B cell (primary cell): Measurements from ENCODE around the gene RCBTB1. TPM values are rescaled to one million over a fixed set of nuclear protein-coding genes. Genes with fewer than 3 reads are reported as not detected.
"Not testable (repeated sequence)": the region's sequence is repeated elsewhere in the genome, so short reads cannot be mapped to it uniquely, and the experiment has no call there.

Source experiments
- ATAC-seq: fragments of 200-7000 bp; cut with Tn5 transposase; one replicate; pipeline ENCODE4 v1.10.0; 2021; ENCODE audit warnings: low read depth, mild to moderate bottlenecking, moderate number of reproducible peaks, moderate library complexity
- CTCF ChIA-PET: fragments of 350-600 bp; sonication (Branson Sonifier 250); formaldehyde crosslinking; loops from one replicate; lab custom pipeline; 2021; ENCODE audit warnings: antibody characterized with exemption, inconsistent platforms; lab: Charles Lee
- POLR2A ChIA-PET: fragments of 350-600 bp; sonication (Branson Sonifier 250); formaldehyde crosslinking; loops from one replicate; lab custom pipeline; 2021; ENCODE audit warnings: antibody characterized with exemption; lab: Charles Lee
- DNase-seq: peaks from one replicate; pipeline ENCODE4 v3.0.0; 2013
- H2AFZ ChIP-seq: 2 replicates; pipeline ENCODE4 v1.6.1; 2012; ENCODE audit warnings: mild to moderate bottlenecking, low read depth, low read length; ENCODE audit not compliant: insufficient read depth, poor library complexity, severe bottlenecking
- H3K27ac ChIP-seq, 2 donors: 1 replicate in 1 of 2; 2 replicates in 1 of 2; pipeline ENCODE4 v1.5.1; 2012 to 2013; ENCODE audit warnings: low read length in 2 of 2, mild to moderate bottlenecking in 2 of 2, moderate library complexity in 1 of 2
- H3K27me3 ChIP-seq, 4 experiments: fragments of 200-600 bp in 1 of 4; sonication (generic) in 1 of 4; replicated peaks in 1 of 4; 1 replicate in 2 of 4; 2 replicates in 2 of 4; pipeline versions ENCODE4 v1.6.1 to v1.7.0; 2013 to 2016; ENCODE audit warnings: low read length in 3 of 4, mild to moderate bottlenecking in 2 of 4, mixed read lengths in 1 of 4, moderate library complexity in 1 of 4; ENCODE audit not compliant: insufficient read depth in 4 of 4, control insufficient read depth in 3 of 4; ENCODE audit errors: control extremely low read depth in 1 of 4
- H3K36me3 ChIP-seq, 2 experiments: replicated peaks in 1 of 2; 1 replicate in 1 of 2; 2 replicates in 1 of 2; pipeline versions ENCODE4 v1.6.1 to v1.7.1; 2013; ENCODE audit warnings: low read length in 1 of 2; ENCODE audit not compliant: insufficient read depth in 2 of 2, control insufficient read depth in 1 of 2; ENCODE audit errors: control extremely low read depth in 1 of 2, extremely low read depth in 1 of 2
- H3K4me1 ChIP-seq, 2 donors: fragments of 200-600 bp in 1 of 2; sonication (generic) in 1 of 2; 1 replicate in 1 of 2; 2 replicates in 1 of 2; pipeline versions ENCODE4 v1.5.1 to v1.6.1; 2013 to 2017; ENCODE audit warnings: low read length in 2 of 2; ENCODE audit not compliant: control insufficient read depth in 2 of 2, insufficient read depth in 2 of 2
- H3K4me2 ChIP-seq: replicated peaks from 2 replicates; pipeline ENCODE3; 2012; ENCODE audit warnings: mild to moderate bottlenecking, low read depth, low read length; ENCODE audit not compliant: poor library complexity, severe bottlenecking
- H3K4me3 ChIP-seq, 5 experiments: fragments of 200-600 bp in 1 of 5; sonication (generic) in 1 of 5; 1 replicate in 3 of 5; 2 replicates in 2 of 5; pipeline versions ENCODE4 v1.5.1 to v1.7.0; 2011 to 2016; ENCODE audit warnings: low read length in 4 of 5, mild to moderate bottlenecking in 4 of 5, low read depth in 2 of 5, control low read depth in 1 of 5, moderate library complexity in 1 of 5; ENCODE audit not compliant: insufficient read depth in 1 of 5; ENCODE audit errors: control extremely low read depth in 1 of 5, extremely low read depth in 1 of 5
- H3K79me2 ChIP-seq: fragments of 200-600 bp; sonication (generic); one replicate; pipeline ENCODE4 v1.6.0; 2016; ENCODE audit warnings: low read length; ENCODE audit not compliant: control insufficient read depth, insufficient read depth
- H3K9ac ChIP-seq: fragments of 200-600 bp; sonication (generic); 2 replicates; pipeline ENCODE4 v1.6.1; 2017; ENCODE audit warnings: mild to moderate bottlenecking, low read length, moderate library complexity
- H3K9me3 ChIP-seq, 3 donors: one replicate each; pipeline versions ENCODE4 v1.6.1 to v1.7.1; 2013; ENCODE audit warnings: low read length in 2 of 3; ENCODE audit not compliant: control insufficient read depth in 2 of 3, insufficient read depth in 1 of 3; ENCODE audit errors: control extremely low read depth in 1 of 3
- H4K20me1 ChIP-seq: 2 replicates; pipeline ENCODE4 v1.6.0; 2012; ENCODE audit warnings: mild to moderate bottlenecking, low read length; ENCODE audit not compliant: insufficient read depth, control insufficient read depth, poor library complexity, severe bottlenecking
- H3K27ac Mint-ChIP-seq: one replicate; pipeline ENCODE4 v1.8.0; 2021; ENCODE audit warnings: mixed read lengths
- H3K27me3 Mint-ChIP-seq: one replicate; pipeline ENCODE4 v1.8.0; 2021; ENCODE audit warnings: mixed read lengths
- H3K4me1 Mint-ChIP-seq: one replicate; pipeline ENCODE4 v1.8.0; 2021; ENCODE audit warnings: mixed read lengths
- H3K4me3 Mint-ChIP-seq: one replicate; pipeline ENCODE4 v1.8.0; 2021; ENCODE audit warnings: mixed read lengths
- H3K9me3 Mint-ChIP-seq: one replicate; pipeline ENCODE4 v1.8.0; 2022; ENCODE audit warnings: mixed read lengths; ENCODE audit not compliant: insufficient read depth
- CTCF ChIP-seq: fragments of 200-600 bp; IDR thresholded peaks from one replicate; pipeline ENCODE4 v1.8.0; 2022; ENCODE audit warnings: antibody characterized with exemption, mild to moderate bottlenecking
- EZH2 ChIP-seq: IDR thresholded peaks from 2 replicates; pipeline ENCODE4 v1.6.1; 2012; ENCODE audit warnings: borderline replicate concordance, low read depth, mild to moderate bottlenecking, moderate library complexity, low read length; ENCODE audit not compliant: insufficient read depth, poor library complexity, severe bottlenecking
- WGBS: methylation state at CpG from one replicate; pipeline ENCODE4 v1.1.5; 2013; ENCODE audit warnings: missing lambda C conversion rate; ENCODE audit not compliant: insufficient coverage; 5-methylcytosine and 5-hydroxymethylcytosine counted together
- intact Hi-C: fragments of 100-400 bp; cut with micrococcal nuclease; formaldehyde crosslinking; loops from one replicate; pipeline ENCODE4 v1.10.0; 2022
- polyA plus RNA-seq: library from polyadenylated mRNA; depleted of rRNA; stranded (reverse); fragments of >200 nt; gene quantifications from 2 replicates; pipeline ENCODE4 v1.2.3, GENCODE V29; 2012
- total RNA-seq, 2 donors: library from RNA; stranded (reverse); fragments of 120-200 nt in 1 of 2; gene quantifications; 1 replicate in 1 of 2; 2 replicates in 1 of 2; pipeline versions ENCODE4 v1.2.3 to v1.2.4, GENCODE V29; 2013 to 2022

The RCBTB1 gene
- total and polyA plus RNA-seq, 2 donors (not counting 1 experiment from before 2014, with no cell fraction given) = 10.7 to 35.2 TPM

DNA sequence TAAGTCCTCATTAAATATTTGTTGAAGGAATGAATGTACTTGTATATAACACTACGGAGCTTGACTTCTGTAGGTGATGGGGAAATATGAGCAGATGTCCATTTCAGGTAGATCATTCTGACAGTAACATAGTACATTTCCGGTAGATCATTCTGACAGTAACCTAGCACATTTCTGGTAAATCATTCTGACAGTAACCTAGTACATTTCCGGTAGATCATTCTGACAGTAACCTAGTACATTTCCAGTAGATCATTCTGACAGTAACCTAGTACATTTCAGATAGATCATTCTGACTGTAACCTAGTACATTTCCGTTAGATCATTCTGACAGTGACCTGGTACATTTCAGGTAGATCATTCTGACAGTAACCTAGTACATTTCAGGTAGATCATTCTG is 87.2 kb downstream of the RCBTB1 start:
- Histone ChIP-seq H3K4me3 (no peak overlapping the region), H3K4me2 (no peak overlapping the region), H3K9me3 (no peaks in the 10 kb centered on the region), H3K36me3 (peaks cover 0 to 20% of the 10 kb centered on the region in 2 experiments), H3K9ac (no peak overlapping the region), H3K27me3 (no peaks in the 10 kb centered on the region), H4K20me1 (no peaks in the 10 kb centered on the region), H3K27ac (peak overlapping the region in 1 of 2 donors; percentile 89), H2AFZ (no peak overlapping the region), H3K79me2 (peaks cover 22% of the 10 kb centered on the region), H3K4me1 (peaks cover 6 to 20% of the 10 kb centered on the region in 2 donors)
- WGBS = 79% methylated on average over 2 of the region's 4 CpGs
- ATAC-seq (no peak), DNase-seq (no peak)
- H3K27me3 Mint-ChIP-seq = no peaks in the 10 kb centered on the region
- no peak overlapping the region for H3K4me3 Mint-ChIP-seq
- ChIA-PET POLR2A (no interaction called here), CTCF (no interaction called here)
- H3K27ac Mint-ChIP-seq = peak overlapping the region; percentile 51
- no peaks in the 10 kb centered on the region for H3K9me3 Mint-ChIP-seq
- peaks cover 42% of the 10 kb centered on the region for H3K4me1 Mint-ChIP-seq
- intact Hi-C loops = loop anchor here (10.0 kb wide), 1 partner anchor 1417 kb away; no protein-coding TSS in a partner anchor
- no peak for TF ChIP-seq CTCF
- TF ChIP-seq EZH2 = no peak

GRCh38 chr13:49497272-49497671 is 88.1 kb downstream of the RCBTB1 start:
- Histone ChIP-seq H3K4me3 (no peak overlapping the region), H3K4me2 (peak overlapping the region; percentile 87), H3K79me2 (peaks cover 20% of the 10 kb centered on the region), H3K9ac (no peak overlapping the region), H3K27ac (peak overlapping the region; percentile 89), H3K36me3 (peaks cover 0 to 16% of the 10 kb centered on the region in 2 experiments), H2AFZ (no peak overlapping the region), H4K20me1 (no peaks in the 10 kb centered on the region), H3K4me1 (peaks cover 6 to 20% of the 10 kb centered on the region in 2 donors), H3K9me3 (no peaks in the 10 kb centered on the region), H3K27me3 (no peaks in the 10 kb centered on the region)
- no peaks in the 10 kb centered on the region for H3K9me3 Mint-ChIP-seq
- DNase-seq (no peak), ATAC-seq (no peak)
- intact Hi-C loops = loop anchor here (10.0 kb wide), 1 partner anchor 1418 kb away; no protein-coding TSS in a partner anchor
- H3K4me3 Mint-ChIP-seq = peak overlapping the region; percentile 89
- 95% methylated on average over 5 of the region's 5 CpGs for WGBS
- ChIA-PET POLR2A (interaction anchor here (0.6 to 2.2 kb wide), 2 partner anchors 53 to 64 kb away, joined by 9 to 42 read pairs; partner anchors contain the start of genes CAB39L and SETDB2), CTCF (no interaction called here)
- peaks cover 40% of the 10 kb centered on the region for H3K4me1 Mint-ChIP-seq
- TF ChIP-seq EZH2 = no peak
- TF ChIP-seq CTCF = no peak
- peak overlapping the region; percentile 96 for H3K27ac Mint-ChIP-seq
- no peaks in the 10 kb centered on the region for H3K27me3 Mint-ChIP-seq

DNA sequence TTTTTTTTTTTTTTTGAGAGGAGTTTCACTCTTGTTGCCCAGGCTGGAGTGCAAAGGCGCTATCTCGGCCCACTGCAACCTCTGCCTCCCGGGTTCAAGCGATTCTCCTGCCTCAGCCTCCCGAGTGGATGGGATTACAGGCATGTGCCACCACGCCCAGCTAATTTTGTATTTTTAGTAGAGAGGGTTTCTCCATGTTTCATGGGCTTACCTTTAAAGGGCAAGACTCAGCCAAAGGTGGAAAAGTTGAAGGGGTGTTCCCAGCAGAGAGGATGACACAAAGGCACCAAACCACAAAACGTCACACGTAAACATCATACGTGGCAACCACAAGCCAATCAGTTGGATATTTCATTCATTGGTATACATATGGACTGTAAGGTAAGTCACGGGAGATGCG is 88.5 kb downstream of the RCBTB1 start:
- H4K20me1 ChIP-seq, H3K27me3 Mint-ChIP-seq, ATAC-seq, H3K9me3 Mint-ChIP-seq, H2AFZ ChIP-seq, H3K27me3 ChIP-seq, H3K9me3 ChIP-seq: not testable (repeated sequence)
- H3K79me2 ChIP-seq = peaks cover 20% of the 10 kb centered on the region
- peak overlapping the region in 3 of 5 experiments; percentile 74 to 90 (median 77) for H3K4me3 ChIP-seq
- peaks cover 6 to 20% of the 10 kb centered on the region in 2 donors for H3K4me1 ChIP-seq
- WGBS = 69% methylated on average over 4 of the region's 11 CpGs
- H3K4me1 Mint-ChIP-seq = peaks cover 40% of the 10 kb centered on the region
- peak overlapping the region; percentile 89 for H3K27ac ChIP-seq
- peak overlapping the region; percentile 89 for H3K4me3 Mint-ChIP-seq
- DNase-seq = peak; percentile 47
- H3K4me2 ChIP-seq = peak overlapping the region; percentile 87
- ChIA-PET CTCF (interaction anchor here (0.6 to 1.7 kb wide), 3 partner anchors 10 to 86 kb away, joined by 3 to 4 read pairs (median 3); no protein-coding TSS in a partner anchor), POLR2A (interaction anchor here (0.7 to 2.2 kb wide), 7 partner anchors 10 to 122 kb away, joined by 3 to 42 read pairs (median 6); partner anchors contain the start of genes CAB39L, RCBTB1 and SETDB2)
- intact Hi-C loops = loop anchor here (1.0 to 10.0 kb wide), 2 partner anchors 33 to 1418 kb away; no protein-coding TSS in a partner anchor
- H3K27ac Mint-ChIP-seq = peak overlapping the region; percentile 96
- peaks cover 0 to 16% of the 10 kb centered on the region in 2 experiments for H3K36me3 ChIP-seq
- H3K9ac ChIP-seq = peak overlapping the region; percentile 94
